Measurements from ENCODE around the gene CAMSAP2. TPM values are rescaled to one million over a fixed set of nuclear protein-coding genes. Genes with fewer than 3 reads are reported as not detected.

The CAMSAP2 gene
- polyA plus RNA-seq, 3 donors: 41.6 to 42.7 (median 41.7) TPM

- DNase-seq (ENCODE audit: low read depth in 3 of 3, low spot score in 2 of 3): no peak
Observed at GRCh38 chr1:200895801-200896530, 157.3 kb downstream of the CAMSAP2 start.

- no peak for DNase-seq (ENCODE audit: low read depth in 3 of 3, low spot score in 2 of 3)
Observed at GRCh38 chr1:200896531-200897196, 158.0 kb downstream of the CAMSAP2 start.

GRCh38 chr1:200897259-200897658 lies 158.6 kb downstream of the CAMSAP2 start:
- no peak for DNase-seq (ENCODE audit: low read depth in 3 of 3, low spot score in 2 of 3)

- DNase-seq (ENCODE audit: low read depth in 3 of 3, low spot score in 2 of 3): no peak
Observed at GRCh38 chr1:200899015-200899386, 160.3 kb downstream of the CAMSAP2 start.

GRCh38 chr1:200899451-200899915 lies 160.8 kb downstream of the CAMSAP2 start:
- no peak for DNase-seq (ENCODE audit: low read depth in 3 of 3, low spot score in 2 of 3)

DNA sequence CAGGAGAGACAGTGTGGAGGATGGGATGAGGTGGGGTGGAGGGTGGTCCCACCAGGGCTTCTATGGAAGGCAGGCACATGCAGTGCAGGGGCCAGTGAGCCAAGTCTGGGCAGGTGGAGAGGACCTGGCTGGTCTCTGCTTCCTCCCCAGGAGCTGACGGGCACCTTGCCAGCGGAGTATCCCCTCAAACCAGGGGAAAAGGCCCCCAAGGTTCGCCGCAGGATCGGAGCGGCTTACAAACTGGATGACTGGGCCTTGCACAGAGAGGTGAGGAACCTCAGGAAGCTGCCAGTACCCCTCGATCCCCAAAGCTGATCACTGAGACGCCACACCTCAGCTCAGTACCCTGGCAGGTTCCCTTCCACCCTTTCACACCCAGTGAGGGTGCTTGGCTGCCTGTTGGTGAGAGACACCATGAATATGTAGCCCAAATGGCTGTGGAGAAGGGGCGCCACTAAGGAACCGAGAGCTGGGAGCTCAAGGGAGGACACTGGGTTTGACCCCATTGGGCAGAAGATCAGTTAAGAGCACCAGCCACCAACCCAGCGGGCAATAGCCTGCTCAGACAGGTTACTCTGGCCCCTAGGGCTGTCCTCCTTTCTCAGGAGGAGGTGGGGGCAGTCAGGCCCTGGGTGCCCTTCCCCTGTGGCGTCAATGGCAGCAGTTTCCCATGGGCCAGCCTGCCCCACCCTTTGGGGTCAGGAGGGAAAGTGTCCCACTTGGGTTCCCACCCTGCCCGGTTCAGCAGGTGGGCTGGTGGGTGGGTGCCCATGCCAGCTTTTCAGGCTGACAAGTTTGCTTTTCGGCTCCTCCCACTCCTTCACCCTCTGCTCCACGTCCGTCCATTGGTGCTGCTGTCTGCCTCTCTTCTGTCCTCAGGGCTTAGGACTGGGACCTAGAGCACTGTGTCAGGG lies 161.5 kb downstream of the CAMSAP2 start:
- DNase-seq (ENCODE audit: low read depth in 3 of 3, low spot score in 2 of 3): no peak

GRCh38 chr1:200900877-200901276 lies 162.2 kb downstream of the CAMSAP2 start:
- no peak for DNase-seq (ENCODE audit: low read depth in 3 of 3, low spot score in 2 of 3)

- no peak for DNase-seq (ENCODE audit: low read depth in 3 of 3, low spot score in 2 of 3)
Observed at GRCh38 chr1:200901350-200901749, 162.7 kb downstream of the CAMSAP2 start.

DNA sequence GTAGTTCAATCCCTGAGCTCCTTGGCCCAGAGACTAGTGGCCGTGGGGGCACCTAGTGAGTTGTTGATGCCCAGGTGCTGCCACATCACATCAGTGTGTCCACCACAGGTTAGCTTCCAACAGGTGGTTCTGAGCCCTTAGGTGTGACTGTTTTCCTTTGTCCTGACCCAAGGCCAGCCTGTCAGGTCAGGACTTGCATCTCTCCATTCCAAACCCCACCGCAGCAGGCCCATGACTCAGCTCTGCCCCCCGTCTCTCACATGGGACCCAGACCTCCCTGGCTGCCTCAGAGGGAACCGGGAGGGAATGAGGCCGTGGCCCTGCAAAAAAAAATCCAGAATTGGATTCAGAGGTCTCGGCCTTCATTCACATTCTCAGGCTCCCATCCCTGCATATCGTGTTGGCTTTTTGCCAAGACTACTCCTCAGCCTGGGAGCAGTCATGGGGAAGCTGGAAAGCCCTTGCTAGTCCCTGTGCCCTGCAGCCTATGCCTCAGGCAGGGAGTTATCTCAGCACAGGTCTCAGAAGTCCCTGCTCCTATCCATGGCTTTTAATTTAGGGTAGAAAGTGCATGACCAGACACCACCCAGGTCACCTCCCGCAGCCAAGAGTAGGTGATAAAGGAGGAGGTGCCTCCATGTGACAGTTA lies 163.2 kb downstream of the CAMSAP2 start:
- no peak for DNase-seq (ENCODE audit: low read depth in 3 of 3, low spot score in 2 of 3)

DNA sequence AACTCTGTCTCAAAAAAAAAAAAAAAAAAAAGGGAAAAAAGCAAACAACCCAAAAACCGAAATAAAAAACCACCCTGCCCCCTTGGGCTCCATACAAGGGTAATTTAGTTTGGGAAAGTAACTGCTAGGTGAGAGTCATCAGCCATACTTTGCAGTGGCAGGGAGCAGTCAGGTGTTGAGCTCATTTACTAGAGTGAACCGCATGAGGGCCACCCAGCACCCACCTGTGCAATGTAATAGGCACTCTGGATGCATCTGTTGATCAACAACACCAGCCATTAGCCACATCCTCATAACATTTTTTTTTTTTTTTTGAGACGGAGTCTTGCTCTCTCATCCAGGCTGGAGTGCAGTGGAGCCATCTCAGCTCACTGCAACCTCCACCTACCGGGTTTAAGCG lies 165.1 kb downstream of the CAMSAP2 start:
- no peak for DNase-seq (ENCODE audit: low read depth in 3 of 3, low spot score in 2 of 3)

DNA sequence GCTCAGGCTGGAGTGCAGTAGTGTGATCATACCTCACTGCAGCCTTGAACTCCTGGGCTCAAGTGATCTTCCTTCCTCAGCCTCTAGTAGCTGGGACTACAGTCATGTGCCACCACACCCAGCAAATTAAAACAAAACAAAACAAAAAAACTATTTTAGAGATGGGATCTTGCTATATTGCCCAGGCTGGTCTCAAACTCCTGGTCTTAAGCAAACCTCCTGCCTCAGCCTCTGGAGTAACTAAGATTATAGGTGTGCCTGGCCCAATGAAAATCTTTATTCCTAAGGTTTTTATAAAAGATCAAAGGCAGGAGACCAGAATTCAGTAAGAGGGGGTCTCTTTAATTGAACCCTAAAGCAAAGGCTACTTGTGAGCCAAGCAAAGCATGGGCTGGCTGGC lies 166.1 kb downstream of the CAMSAP2 start:
- DNase-seq (ENCODE audit: low read depth in 3 of 3, low spot score in 2 of 3): no peak

- no peak for DNase-seq (ENCODE audit: low read depth in 3 of 3, low spot score in 2 of 3)
Observed at GRCh38 chr1:200905411-200906052, 166.8 kb downstream of the CAMSAP2 start.

DNA sequence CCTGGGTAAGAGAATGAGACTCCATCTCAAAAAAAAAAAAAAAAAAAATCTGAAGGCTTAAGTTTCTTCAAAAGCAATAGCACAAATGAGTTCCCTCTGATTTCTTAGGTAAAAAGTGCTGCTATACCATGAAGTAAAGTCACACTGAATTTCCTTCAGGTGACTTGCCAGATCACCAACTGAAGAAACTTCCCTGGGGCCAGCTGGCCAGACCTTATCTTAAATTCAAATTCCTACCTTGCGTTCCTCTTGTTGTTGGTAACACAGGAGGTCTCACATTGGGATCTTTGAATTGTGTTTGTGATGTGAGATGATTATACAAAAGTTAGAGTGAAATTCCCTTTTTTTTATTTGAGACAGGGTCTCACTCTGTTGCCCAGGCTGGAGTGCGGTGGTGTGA lies 167.8 kb downstream of the CAMSAP2 start:
- DNase-seq (ENCODE audit: low read depth in 3 of 3, low spot score in 2 of 3): no peak

GRCh38 chr1:200907611-200908097 lies 169.0 kb downstream of the CAMSAP2 start:
- DNase-seq (ENCODE audit: low read depth in 3 of 3, low spot score in 2 of 3): no peak

GRCh38 chr1:200908191-200908868 lies 169.6 kb downstream of the CAMSAP2 start:
- DNase-seq (ENCODE audit: low read depth in 3 of 3, low spot score in 2 of 3): no peak

DNA sequence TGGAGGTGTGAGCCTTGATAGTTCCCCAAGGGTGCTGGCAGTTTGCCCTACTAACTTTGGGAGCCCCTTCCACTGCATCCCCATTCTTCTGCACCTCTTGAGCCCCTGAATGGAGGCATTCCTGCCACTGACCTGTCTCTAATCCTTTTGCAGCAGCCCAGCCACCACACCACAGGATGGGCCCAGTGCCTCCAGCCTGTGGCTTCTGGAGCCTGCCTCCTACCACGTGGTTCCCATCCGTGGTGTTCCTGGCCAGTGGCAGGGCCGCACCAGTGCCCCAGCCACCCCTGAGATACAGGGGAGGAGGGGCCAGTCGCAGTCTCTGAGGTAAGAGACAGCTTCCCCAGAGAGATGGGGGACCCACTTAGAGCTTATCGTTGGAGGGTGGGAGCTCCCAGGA lies 170.4 kb downstream of the CAMSAP2 start:
- no peak for DNase-seq (ENCODE audit: low read depth in 3 of 3, low spot score in 2 of 3)

- DNase-seq (ENCODE audit: low read depth in 3 of 3, low spot score in 2 of 3): no peak
Observed at GRCh38 chr1:200909757-200910239, 171.1 kb downstream of the CAMSAP2 start.
